K562 (cell line): ENCODE measurements around the gene SLC12A6. TPM values are rescaled to one million over a fixed set of nuclear protein-coding genes. Genes with fewer than 3 reads are reported as not detected.

ENCODE experiments used
- AFF4 ChIP-seq: sonication (generic); formaldehyde crosslinking; IDR thresholded peaks from 2 replicates; pipeline ENCODE4 v1.8.0; 2023; ENCODE audit warnings: mild to moderate bottlenecking, missing genetic modification reagents
- CC2D1A ChIP-seq: fragments of 450-650 bp; IDR thresholded peaks from 2 replicates; pipeline ENCODE4 v1.6.1; 2017; ENCODE audit warnings: mild to moderate bottlenecking
- E2F3 ChIP-seq: fragments of 250-450 bp; sonication (Bioruptor Pico); IDR thresholded peaks from 2 replicates; pipeline ENCODE4 v1.4.0; 2020; ENCODE audit warnings: mild to moderate bottlenecking
- E4F1 ChIP-seq: fragments of 250-450 bp; sonication (Bioruptor Pico); IDR thresholded peaks from 2 replicates; pipeline ENCODE4 v1.5.0; 2021; ENCODE audit warnings: mild to moderate bottlenecking, borderline replicate concordance
- ELK3 ChIP-seq: fragments of 450-650 bp; formaldehyde crosslinking; IDR thresholded peaks from 2 replicates; pipeline ENCODE4 v1.4.0; 2020; ENCODE audit warnings: mild to moderate bottlenecking
- HDAC2 ChIP-seq: fragments of 450-650 bp; IDR thresholded peaks from 2 replicates; pipeline ENCODE4 v1.6.1; 2016; ENCODE audit warnings: mild to moderate bottlenecking
- HNRNPLL ChIP-seq: fragments of 200-400 bp; formaldehyde crosslinking; IDR thresholded peaks from 2 replicates; pipeline ENCODE4 v1.6.1; 2017; ENCODE audit warnings: low read length, low read depth, mild to moderate bottlenecking; ENCODE audit not compliant: poor library complexity, severe bottlenecking
- MED1 ChIP-seq: sonication (generic); formaldehyde crosslinking; IDR thresholded peaks from 2 replicates; pipeline ENCODE4 v1.8.1; 2023; ENCODE audit warnings: missing genetic modification reagents, borderline replicate concordance
- MXD1 ChIP-seq: fragments of 250-450 bp; sonication (Bioruptor Pico); IDR thresholded peaks from 2 replicates; pipeline ENCODE4 v1.8.0; 2021; ENCODE audit warnings: borderline replicate concordance, mild to moderate bottlenecking, moderate library complexity; ENCODE audit not compliant: poor library complexity, severe bottlenecking
- MYC ChIP-seq, 2 experiments: fragments of 250-450 bp in 1 of 2; sonication (Bioruptor Pico) in 1 of 2; IDR thresholded peaks; 2 replicates each; pipeline versions ENCODE4 v1.5.1 to v1.6.1; 2012 to 2021; ENCODE audit warnings: low read depth in 2 of 2, borderline replicate concordance in 1 of 2, improper control_type of control experiment in 1 of 2, low read length in 1 of 2, mild to moderate bottlenecking in 1 of 2, moderate library complexity in 1 of 2
- POLR2H ChIP-seq: IDR thresholded peaks from 2 replicates; pipeline ENCODE4 v1.6.1; 2016; ENCODE audit warnings: missing genetic modification characterization, low read depth, mild to moderate bottlenecking, control low read depth, missing compliant biosample characterization, moderate library complexity
- TAF1 ChIP-seq: IDR thresholded peaks from 2 replicates; pipeline ENCODE4 v1.6.1; 2011; ENCODE audit warnings: mild to moderate bottlenecking, low read length, moderate library complexity; ENCODE audit not compliant: insufficient read depth, control insufficient read depth, severe bottlenecking; ENCODE audit errors: extremely low read depth
- XRCC4 ChIP-seq: IDR thresholded peaks from one replicate; pipeline ENCODE4 v1.6.1; 2011; ENCODE audit not compliant: insufficient read depth, insufficient read length; ENCODE audit errors: extremely low read depth
- ZBTB5 ChIP-seq: fragments of 450-650 bp; IDR thresholded peaks from 2 replicates; pipeline ENCODE4 v1.6.1; 2017; ENCODE audit warnings: antibody characterized with exemption
- ZNF224 ChIP-seq: sonication (generic); formaldehyde crosslinking; IDR thresholded peaks from 2 replicates; pipeline ENCODE4 v1.8.0; 2022; ENCODE audit warnings: mild to moderate bottlenecking, missing genetic modification reagents
- ZNF239 ChIP-seq: fragments of 250-450 bp; sonication (Bioruptor Pico); IDR thresholded peaks from 2 replicates; pipeline ENCODE4 v1.4.0; 2020; ENCODE audit warnings: mild to moderate bottlenecking
- polyA plus RNA-seq, 8 experiments: library from polyadenylated mRNA; depleted of rRNA in 4 of 8; stranded (reverse) in 5 of 8; unstranded in 3 of 8; fragments of >200 nt; fragmentation: Nextera tagmentation in 2 of 8; fragmentation: Illumina TruSeq in 1 of 8; extraction: Ambion mirVana in 2 of 8; extraction: Trizol in 1 of 8; gene quantifications; 2 replicates each; pipeline versions ENCODE4 v1.2.1 to v1.2.3, GENCODE V29; 2011 to 2014; ENCODE audit warnings: inconsistent platforms in 1 of 8, missing spikeins in 1 of 8
- total RNA-seq, 7 experiments: library from RNA; depleted of rRNA in 6 of 7; stranded (reverse); fragments of >200 nt in 6 of 7; fragmentation: Illumina TruSeq in 2 of 7; extraction: Trizol in 2 of 7; gene quantifications; 2 replicates each; pipeline versions ENCODE4 v1.2.1 to v1.2.3, GENCODE V29; 2011 to 2021; ENCODE audit warnings: low replicate concordance in 1 of 7

Gene SLC12A6
- total and polyA plus RNA-seq, 9 of the 15 experiments (the other 6 are each of a cell fraction or from before 2014, with no cell fraction given) = 1.4 to 16.4 (median 6.7) TPM

- TF ChIP-seq POLR2H (tag) (peak; percentile 88), TAF1 (peak; percentile 86), ZNF224 (no peak), MED1 (CRISPR knock-in tag) (no peak), MXD1 (CRISPR knock-in tag) (no peak), XRCC4 (no peak), MYC (IDR thresholded peaks at IDR 0.05; ENCODE audit: low read depth, low read length) (peak; percentile 97), MYC (CRISPR knock-in tag; IDR thresholded peaks at IDR 0.05; ENCODE audit: borderline replicate concordance, low read depth) (peak; percentile 87; the same call in 1 of the 2 replicates), CC2D1A (peak; percentile 98), ZBTB5 (peak; percentile 80), HDAC2 (peak; percentile 77), AFF4 (0 out of 2 replicates have a peak, but pooled peaks have one; percentile 20), HNRNPLL (peak; percentile 32), E2F3 (CRISPR knock-in tag) (no peak), ZNF239 (CRISPR knock-in tag) (no peak), ELK3 (no peak), E4F1 (CRISPR knock-in tag) (no peak)
These were observed 5.4 kb upstream of the SLC12A6 start, which contains the start of the genes NOP10 and NUTM1 (continued) for GRCh38 chr15:34342737-34343575.
